Measurements from ENCODE around the gene STUB1. TPM values are rescaled to one million over a fixed set of nuclear protein-coding genes. Genes with fewer than 3 reads are reported as not detected.

The STUB1 gene
- total RNA-seq, 1 donor from 2014 or later = 81.6 TPM

Other genes with a start within 250 kb of the STUB1 start
- 86.5 and 94.8 TPM in 2 replicates for gene CAPN15, start 152.7 kb upstream of the STUB1 start, total RNA-seq
- 0.10 TPM in 1 of 2 replicates, not detected in the other for gene PRR35, start 120.0 kb upstream of the STUB1 start, total RNA-seq
- 1.8 and 2.2 TPM in 2 replicates for gene NHLRC4, start 113.4 kb upstream of the STUB1 start, total RNA-seq
- gene PIGQ, start 110.4 kb upstream of the STUB1 start, total RNA-seq = 45.5 and 49.8 TPM in 2 replicates
- 16.2 and 17.6 TPM in 2 replicates for gene RAB40C, start 90.3 kb upstream of the STUB1 start, total RNA-seq
- gene WFIKKN1, start 49.4 kb upstream of the STUB1 start, total RNA-seq = 0.69 and 0.76 TPM in 2 replicates
- 79.2 and 85.0 TPM in 2 replicates for gene METTL26, start 44.1 kb upstream of the STUB1 start, total RNA-seq
- gene MCRIP2, start 38.6 kb upstream of the STUB1 start, total RNA-seq = 19.3 and 27.5 TPM in 2 replicates
- 52.9 and 53.6 TPM in 2 replicates for gene WDR90, start 31.0 kb upstream of the STUB1 start, total RNA-seq
- gene RHOT2, start 12.3 kb upstream of the STUB1 start, total RNA-seq = 136 and 155 TPM in 2 replicates
- gene RHBDL1, start 4.7 kb upstream of the STUB1 start, total RNA-seq = 0.98 and 2.0 TPM in 2 replicates
- 41.2 and 42.1 TPM in 2 replicates for gene JMJD8, start 3.9 kb downstream of the STUB1 start, total RNA-seq
- 18.0 and 18.5 TPM in 2 replicates for gene WDR24, start 10.0 kb downstream of the STUB1 start, total RNA-seq
- 8.0 and 8.2 TPM in 2 replicates for gene FBXL16, start 25.4 kb downstream of the STUB1 start, total RNA-seq
- gene METRN, start 34.7 kb downstream of the STUB1 start, total RNA-seq = 4.7 and 6.1 TPM in 2 replicates
- gene ANTKMT, start 40.7 kb downstream of the STUB1 start, total RNA-seq = 8.1 and 10.8 TPM in 2 replicates
- 1.7 and 2.4 TPM in 2 replicates for gene CCDC78, start 46.0 kb downstream of the STUB1 start, total RNA-seq
- gene HAGHL, start 46.7 kb downstream of the STUB1 start, total RNA-seq = 5.1 and 6.1 TPM in 2 replicates
- 42.5 and 46.8 TPM in 2 replicates for gene CIAO3, start 60.6 kb downstream of the STUB1 start, total RNA-seq
- not detected in 2 replicates for gene MSLN, start 80.3 kb downstream of the STUB1 start, total RNA-seq
- gene RPUSD1, start 108.0 kb downstream of the STUB1 start, total RNA-seq = 35.4 and 36.4 TPM in 2 replicates
- 73.0 and 79.3 TPM in 2 replicates for gene CHTF18, start 108.2 kb downstream of the STUB1 start, total RNA-seq
- not detected in 2 replicates for gene GNG13, start 120.3 kb downstream of the STUB1 start, total RNA-seq